Type B pancreatic cell (in vitro differentiated cells): ENCODE measurements around the gene DACH2. TPM values are rescaled to one million over a fixed set of nuclear protein-coding genes. Genes with fewer than 3 reads are reported as not detected.
"Not testable (repeated sequence)": the region's sequence is repeated elsewhere in the genome, so short reads cannot be mapped to it uniquely, and the experiment has no call there.

Source experiments
- DNase-seq: peaks from one replicate; pipeline ENCODE4 v3.0.0; 2021; ENCODE audit warnings: mixed read lengths; ENCODE audit not compliant: unreplicated experiment; ENCODE audit errors: extremely low spot score
- H3K27ac Mint-ChIP-seq: 2 replicates; pipeline ENCODE4 v1.8.0; 2021; ENCODE audit warnings: mild to moderate bottlenecking, mixed read lengths
- H3K27me3 Mint-ChIP-seq: 2 replicates; pipeline ENCODE4 v1.8.0; 2021; ENCODE audit warnings: mixed read lengths
- H3K36me3 Mint-ChIP-seq: 2 replicates; pipeline ENCODE4 v1.8.0; 2021; ENCODE audit warnings: mixed read lengths
- H3K4me1 Mint-ChIP-seq: one replicate; pipeline ENCODE4 v1.8.0; 2021; ENCODE audit warnings: mixed read lengths; ENCODE audit not compliant: unreplicated experiment
- H3K4me3 Mint-ChIP-seq: 2 replicates; pipeline ENCODE4 v1.8.0; 2021; ENCODE audit warnings: mild to moderate bottlenecking, mixed read lengths
- H3K9me3 Mint-ChIP-seq: 2 replicates; pipeline ENCODE4 v1.8.0; 2021; ENCODE audit warnings: mixed read lengths
- CTCF ChIP-seq: fragments of 200-600 bp; sonication (generic); conservative IDR thresholded peaks from 2 replicates; pipeline ENCODE4 v1.5.0; 2021; ENCODE audit warnings: antibody characterized with exemption, mild to moderate bottlenecking
- total RNA-seq: library from RNA; stranded (reverse); gene quantifications from 2 replicates; pipeline ENCODE4 v1.2.1, GENCODE V29; 2021; ENCODE audit warnings: low replicate concordance

Gene DACH2
- total RNA-seq, 1 donor from 2014 or later, result 12.8 TPM

GRCh38 chrX:86154553-86154952 is 6.3 kb downstream of the DACH2 start:
- no peak overlapping the region for H3K27ac Mint-ChIP-seq
- no peaks in the 10 kb centered on the region for H3K36me3 Mint-ChIP-seq
- no peak for TF ChIP-seq CTCF
- peaks cover 22% of the 10 kb centered on the region for H3K27me3 Mint-ChIP-seq
- H3K4me1 Mint-ChIP-seq, result peaks cover 5% of the 10 kb centered on the region
- H3K9me3 Mint-ChIP-seq, result no peaks in the 10 kb centered on the region
- H3K4me3 Mint-ChIP-seq, result peak overlapping the region; percentile 2
- no peak for DNase-seq

DNA sequence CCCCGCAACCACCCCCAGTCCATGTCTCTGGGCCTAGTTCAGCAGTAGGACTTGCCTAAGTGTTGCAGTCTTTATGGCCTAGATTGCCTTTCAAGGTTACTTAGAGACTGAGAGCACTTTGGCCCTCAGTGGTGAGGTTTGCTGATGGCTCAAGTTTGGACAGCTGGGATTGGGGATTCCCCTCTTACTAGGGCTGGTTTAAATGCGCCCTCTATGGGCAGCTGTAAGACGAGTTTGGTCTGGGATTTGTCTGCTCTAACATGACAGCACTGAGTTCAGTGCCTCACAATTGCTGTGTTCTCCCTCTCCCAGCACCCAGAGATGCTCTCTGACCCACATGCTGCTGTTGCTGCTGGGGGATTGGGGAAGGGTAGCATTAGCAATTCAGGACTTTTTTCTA is 23.1 kb downstream of the DACH2 start:
- no peaks in the 10 kb centered on the region for H3K27me3 Mint-ChIP-seq
- H3K9me3 Mint-ChIP-seq, result no peaks in the 10 kb centered on the region
- no peak overlapping the region for H3K4me3 Mint-ChIP-seq
- no peak for DNase-seq
- no peaks in the 10 kb centered on the region for H3K36me3 Mint-ChIP-seq
- H3K4me1 Mint-ChIP-seq, result no peaks in the 10 kb centered on the region
- no peak overlapping the region for H3K27ac Mint-ChIP-seq
- peak; percentile 68 for TF ChIP-seq CTCF

DNA sequence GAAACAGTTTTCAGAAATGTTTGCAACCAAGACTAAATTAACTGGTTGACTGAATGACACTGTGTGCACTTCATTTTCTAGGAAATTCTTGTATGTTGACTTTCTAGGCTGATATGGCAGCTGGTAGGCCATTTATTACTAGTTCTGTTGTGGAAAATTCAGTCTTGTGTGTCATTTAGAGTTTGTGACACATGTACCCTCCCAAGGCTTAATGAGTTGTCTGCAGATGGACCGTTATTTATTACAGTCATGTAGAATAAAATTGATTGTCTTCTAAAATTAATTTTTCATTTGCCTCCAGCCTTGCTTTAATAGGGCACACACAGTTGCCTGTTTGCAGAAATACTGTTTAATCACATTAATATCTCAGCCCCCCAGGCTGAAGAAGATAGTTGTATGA is 30.7 kb downstream of the DACH2 start:
- no peak for DNase-seq
- Mint-ChIP-seq H3K4me3 (no peak overlapping the region), H3K27ac (no peak overlapping the region), H3K36me3 (peaks cover 4% of the 10 kb centered on the region), H3K9me3 (no peaks in the 10 kb centered on the region), H3K4me1 (no peaks in the 10 kb centered on the region), H3K27me3 (no peaks in the 10 kb centered on the region)
- TF ChIP-seq CTCF, result no peak

- H3K4me1 Mint-ChIP-seq, DNase-seq, H3K27ac Mint-ChIP-seq, H3K27me3 Mint-ChIP-seq, H3K9me3 Mint-ChIP-seq, H3K36me3 Mint-ChIP-seq, H3K4me3 Mint-ChIP-seq: not testable (repeated sequence)
Measured at GRCh38 chrX:86181325-86181724, 33.1 kb downstream of the DACH2 start.

DNA sequence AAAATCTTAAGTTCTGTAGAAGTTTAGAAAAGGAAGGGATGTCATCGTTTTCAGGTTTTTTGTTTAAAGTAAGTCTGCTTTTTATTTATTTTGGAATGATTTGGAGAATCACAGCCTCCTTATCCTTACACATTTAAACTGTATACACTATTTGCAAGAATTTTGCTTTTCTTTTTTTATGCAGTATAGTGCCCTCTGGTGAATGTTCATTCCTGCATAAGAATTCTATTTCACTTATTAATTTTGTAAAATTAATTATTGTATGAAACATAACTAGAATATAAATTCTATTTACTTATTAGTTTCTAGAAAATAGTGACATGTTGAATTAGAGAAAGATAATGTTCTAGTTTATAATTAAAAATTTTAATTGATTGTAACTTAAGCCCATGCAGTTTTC is 44.6 kb downstream of the DACH2 start:
- no peaks in the 10 kb centered on the region for H3K4me1 Mint-ChIP-seq
- peaks cover 4% of the 10 kb centered on the region for H3K9me3 Mint-ChIP-seq
- no peaks in the 10 kb centered on the region for H3K27me3 Mint-ChIP-seq
- H3K36me3 Mint-ChIP-seq, result peaks cover 9% of the 10 kb centered on the region
- no peak overlapping the region for H3K27ac Mint-ChIP-seq
- TF ChIP-seq CTCF, result peak; percentile 36
- DNase-seq, result no peak
- H3K4me3 Mint-ChIP-seq, result no peak overlapping the region

DNA sequence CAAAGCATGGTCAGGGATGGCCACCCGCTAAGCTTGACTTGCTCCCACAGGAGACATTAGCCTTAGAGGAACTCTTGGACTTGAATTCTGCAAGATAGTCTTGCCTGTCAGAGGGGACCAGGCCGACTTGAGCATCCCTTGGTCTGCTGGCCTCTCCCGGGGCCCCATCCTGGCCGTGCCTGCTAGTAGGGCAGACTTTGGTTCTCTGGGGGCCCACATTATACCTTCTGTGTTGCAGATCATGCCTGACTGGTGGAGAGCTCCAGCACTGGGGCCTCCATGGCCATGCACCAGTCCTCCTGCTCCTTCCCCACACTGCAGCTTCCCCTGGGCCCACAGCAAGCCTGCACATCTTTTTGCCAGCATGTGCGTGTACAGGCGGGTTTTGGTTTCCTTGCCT is 46.5 kb downstream of the DACH2 start:
- Mint-ChIP-seq H3K4me3 (no peak overlapping the region), H3K27me3 (no peaks in the 10 kb centered on the region), H3K9me3 (peaks cover 4% of the 10 kb centered on the region), H3K27ac (no peak overlapping the region), H3K4me1 (no peaks in the 10 kb centered on the region), H3K36me3 (peaks cover 9% of the 10 kb centered on the region)
- TF ChIP-seq CTCF, result no peak
- no peak for DNase-seq
